ENCODE results near the gene PINK1. TPM values are rescaled to one million over a fixed set of nuclear protein-coding genes. Genes with fewer than 3 reads are reported as not detected.

PINK1 gene
- polyA plus RNA-seq, 1 of the 3 experiments (the other 2 are of a cell fraction), result 24.4 TPM

DNA sequence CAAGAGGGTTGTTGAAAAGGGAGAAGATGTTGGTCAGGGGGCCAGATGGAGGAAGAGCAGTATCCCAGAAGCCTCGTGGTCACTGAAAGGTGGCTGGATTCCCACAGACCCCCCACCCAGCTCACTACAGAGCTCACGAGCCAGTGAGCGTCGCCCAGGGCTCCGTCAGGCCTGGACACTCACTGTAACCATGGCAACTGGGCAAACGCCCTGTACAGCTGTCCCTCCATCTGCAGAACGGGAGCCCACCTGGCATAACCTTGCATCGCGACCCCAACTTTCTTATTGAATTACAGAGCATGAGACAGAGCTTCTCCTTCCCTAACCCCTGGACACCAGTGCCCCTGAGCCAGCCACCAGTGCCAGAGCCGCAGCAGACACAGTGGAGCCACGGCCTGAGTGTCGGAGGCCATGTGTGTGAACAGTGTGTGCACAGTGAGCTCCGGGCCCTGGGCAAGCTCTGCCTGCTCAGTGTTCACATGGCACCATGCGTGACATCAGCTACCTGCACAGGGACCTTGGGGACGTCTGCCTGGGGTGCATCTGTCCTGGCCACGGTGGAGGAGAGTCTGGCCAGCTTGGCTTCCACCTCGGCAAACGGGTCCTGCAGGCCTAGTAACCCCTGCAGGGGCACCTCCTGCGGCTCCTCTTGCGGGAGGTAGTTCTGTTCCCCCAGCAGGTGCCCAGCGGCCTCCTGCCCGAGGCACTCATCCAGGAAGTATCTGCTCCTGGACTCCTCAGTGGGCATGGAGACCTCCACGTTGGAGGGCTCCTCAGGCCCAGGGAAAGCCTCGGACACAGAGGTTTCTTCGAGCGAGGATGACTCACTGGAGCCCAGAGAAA lies 53.8 kb downstream of the PINK1 start:
- Histone ChIP-seq H3K27me3 (ENCODE audit: insufficient read depth) (no peaks in the 10 kb centered on the region), H3K4me3 (ENCODE audit: low read depth in 2 of 2, low read length in 1 of 2) (no peak overlapping the region), H3K9me3 (no peaks in the 10 kb centered on the region), H2AFZ (ENCODE audit: low read depth) (no peak overlapping the region), H3K36me3 (replicated peaks in 1 of 2; ENCODE audit: control insufficient read depth in 1 of 2, insufficient read depth in 2 of 2, low read length in 1 of 2) (no peaks in the 10 kb centered on the region), H3K79me2 (ENCODE audit: insufficient read depth) (no peaks in the 10 kb centered on the region), H3F3A (replicated peaks; ENCODE audit: insufficient read depth) (no peaks in the 10 kb centered on the region), H4K20me1 (ENCODE audit: insufficient read depth) (no peaks in the 10 kb centered on the region), H3K9ac (no peak overlapping the region), H3K4me2 (no peak overlapping the region), H3K9me2 (no peaks in the 10 kb centered on the region), H3K4me1 (ENCODE audit: control insufficient read depth in 1 of 2, insufficient read depth in 2 of 2, low read depth in 1 of 2, low read length in 1 of 2) (no peaks in the 10 kb centered on the region; a peak in 1 of 4 replicates), H3K27ac (ENCODE audit: low read depth in 2 of 2, low read length in 1 of 2) (no peak overlapping the region)
- ChIA-PET CTCF (interaction anchor here (1.0 to 2.7 kb wide), 4 partner anchors 10 to 682 kb away, joined by 3 to 10 read pairs (median 6); no protein-coding TSS in a partner anchor), POLR2A (no interaction called here)
- 74% methylated on average over 17 of the region's 26 CpGs for WGBS (ENCODE audit: low lambda C conversion rate)
- peak; percentile 48 for DNase-seq
- TF ChIP-seq RAD21 (IDR thresholded peaks at IDR 0.05; ENCODE audit: low read length) (no peak), GATA2 (CRISPR knock-in tag; IDR thresholded peaks at IDR 0.05) (no peak)
- TF ChIP-seq, protein P1, sequence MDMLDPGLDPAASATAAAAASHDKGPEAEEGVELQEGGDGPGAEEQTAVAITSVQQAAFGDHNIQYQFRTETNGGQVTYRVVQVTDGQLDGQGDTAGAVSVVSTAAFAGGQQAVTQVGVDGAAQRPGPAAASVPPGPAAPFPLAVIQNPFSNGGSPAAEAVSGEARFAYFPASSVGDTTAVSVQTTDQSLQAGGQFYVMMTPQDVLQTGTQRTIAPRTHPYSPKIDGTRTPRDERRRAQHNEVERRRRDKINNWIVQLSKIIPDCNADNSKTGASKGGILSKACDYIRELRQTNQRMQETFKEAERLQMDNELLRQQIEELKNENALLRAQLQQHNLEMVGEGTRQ (IDR thresholded peaks at IDR 0.05; ENCODE audit: borderline replicate concordance, low read depth, low read length), result no peak

DNA sequence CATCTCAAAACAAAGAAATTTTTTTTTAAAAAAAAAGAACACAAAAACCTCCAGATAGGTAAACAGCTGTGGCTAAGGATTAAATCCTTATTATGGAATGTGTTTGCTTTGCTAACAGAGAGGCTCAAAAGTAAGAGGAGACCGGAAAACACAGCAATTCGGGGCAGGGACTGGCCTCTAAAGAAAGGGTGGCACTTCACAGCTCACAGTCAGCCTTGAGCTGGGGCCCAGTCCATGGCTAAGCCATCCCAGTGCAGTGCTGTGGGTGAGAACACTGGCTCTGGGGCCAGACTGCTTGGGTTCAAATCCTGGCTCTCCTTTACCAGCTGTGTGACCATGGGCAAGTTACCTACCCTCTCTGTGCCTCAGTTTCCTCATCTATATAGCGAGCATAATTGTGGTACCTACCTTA lies 56.4 kb downstream of the PINK1 start:
- no peaks in the 10 kb centered on the region for H3K9me3 ChIP-seq
- TF ChIP-seq RCOR1 (IDR thresholded peaks at IDR 0.05; ENCODE audit: low read length) (no peak), EP300 (IDR thresholded peaks at IDR 0.05; ENCODE audit: borderline replicate concordance in 1 of 2, low read depth in 1 of 2, low read length in 1 of 2) (no peak), MXI1 (IDR thresholded peaks at IDR 0.05; ENCODE audit: low read depth, low read length) (no peak), YY1 (IDR thresholded peaks at IDR 0.05; ENCODE audit: low read depth) (no peak), FOXJ3 (CRISPR knock-in tag; IDR thresholded peaks at IDR 0.05) (no peak), NFIC (IDR thresholded peaks at IDR 0.05; ENCODE audit: borderline replicate concordance) (no peak)
- TF ChIP-seq, protein P2, sequence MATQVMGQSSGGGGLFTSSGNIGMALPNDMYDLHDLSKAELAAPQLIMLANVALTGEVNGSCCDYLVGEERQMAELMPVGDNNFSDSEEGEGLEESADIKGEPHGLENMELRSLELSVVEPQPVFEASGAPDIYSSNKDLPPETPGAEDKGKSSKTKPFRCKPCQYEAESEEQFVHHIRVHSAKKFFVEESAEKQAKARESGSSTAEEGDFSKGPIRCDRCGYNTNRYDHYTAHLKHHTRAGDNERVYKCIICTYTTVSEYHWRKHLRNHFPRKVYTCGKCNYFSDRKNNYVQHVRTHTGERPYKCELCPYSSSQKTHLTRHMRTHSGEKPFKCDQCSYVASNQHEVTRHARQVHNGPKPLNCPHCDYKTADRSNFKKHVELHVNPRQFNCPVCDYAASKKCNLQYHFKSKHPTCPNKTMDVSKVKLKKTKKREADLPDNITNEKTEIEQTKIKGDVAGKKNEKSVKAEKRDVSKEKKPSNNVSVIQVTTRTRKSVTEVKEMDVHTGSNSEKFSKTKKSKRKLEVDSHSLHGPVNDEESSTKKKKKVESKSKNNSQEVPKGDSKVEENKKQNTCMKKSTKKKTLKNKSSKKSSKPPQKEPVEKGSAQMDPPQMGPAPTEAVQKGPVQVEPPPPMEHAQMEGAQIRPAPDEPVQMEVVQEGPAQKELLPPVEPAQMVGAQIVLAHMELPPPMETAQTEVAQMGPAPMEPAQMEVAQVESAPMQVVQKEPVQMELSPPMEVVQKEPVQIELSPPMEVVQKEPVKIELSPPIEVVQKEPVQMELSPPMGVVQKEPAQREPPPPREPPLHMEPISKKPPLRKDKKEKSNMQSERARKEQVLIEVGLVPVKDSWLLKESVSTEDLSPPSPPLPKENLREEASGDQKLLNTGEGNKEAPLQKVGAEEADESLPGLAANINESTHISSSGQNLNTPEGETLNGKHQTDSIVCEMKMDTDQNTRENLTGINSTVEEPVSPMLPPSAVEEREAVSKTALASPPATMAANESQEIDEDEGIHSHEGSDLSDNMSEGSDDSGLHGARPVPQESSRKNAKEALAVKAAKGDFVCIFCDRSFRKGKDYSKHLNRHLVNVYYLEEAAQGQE (IDR thresholded peaks at IDR 0.05; ENCODE audit: low read depth, low read length), result no peak
- H3K4me2 ChIP-seq, result no peak overlapping the region
- no peaks in the 10 kb centered on the region; a peak in 1 of 4 replicates for H3K4me1 ChIP-seq (ENCODE audit: control insufficient read depth in 1 of 2, insufficient read depth in 2 of 2, low read depth in 1 of 2, low read length in 1 of 2)
- H3K36me3 ChIP-seq (replicated peaks in 1 of 2; ENCODE audit: control insufficient read depth in 1 of 2, insufficient read depth in 2 of 2, low read length in 1 of 2), result no peaks in the 10 kb centered on the region
- H4K20me1 ChIP-seq (ENCODE audit: insufficient read depth), result no peaks in the 10 kb centered on the region
- no peak overlapping the region for H3K4me3 ChIP-seq (ENCODE audit: low read depth in 2 of 2, low read length in 1 of 2)
- H3K79me2 ChIP-seq (ENCODE audit: insufficient read depth), result no peaks in the 10 kb centered on the region
- ChIA-PET POLR2A (no interaction called here), CTCF (interaction anchor here (0.8 to 1.7 kb wide), 2 partner anchors 505 to 542 kb away, joined by 3 read pairs; no protein-coding TSS in a partner anchor)
- no peaks in the 10 kb centered on the region for H3K27me3 ChIP-seq (ENCODE audit: insufficient read depth)
- H3K27ac ChIP-seq (ENCODE audit: low read depth in 2 of 2, low read length in 1 of 2), result no peak overlapping the region
- H3K9me2 ChIP-seq, result no peaks in the 10 kb centered on the region
- 88% methylated on average over 3 of the region's 3 CpGs for WGBS (ENCODE audit: low lambda C conversion rate)
- H3F3A ChIP-seq (replicated peaks; ENCODE audit: insufficient read depth), result no peaks in the 10 kb centered on the region
- H3K9ac ChIP-seq, result no peak overlapping the region
- no peak for DNase-seq
- H2AFZ ChIP-seq (ENCODE audit: low read depth), result no peak overlapping the region
